NCI-H2081 (cell line): ENCODE data around the gene CASTOR2.
"Not testable (repeated sequence)": the region's sequence is repeated elsewhere in the genome, so short reads cannot be mapped to it uniquely, and the experiment has no call there.

ENCODE experiments used
- DNase-seq, 2 experiments: peaks; one replicate each; lab custom pipeline; 2025; lab: John Stamatoyannopoulos, UW

Gene CASTOR2

GRCh38 chr7:74994869-74995543, 30.5 kb downstream of the CASTOR2 start:
- DNase-seq, result not testable (repeated sequence)

- DNase-seq, result not testable (repeated sequence)
Measured at GRCh38 chr7:74996361-74996760, 31.9 kb downstream of the CASTOR2 start.

DNA sequence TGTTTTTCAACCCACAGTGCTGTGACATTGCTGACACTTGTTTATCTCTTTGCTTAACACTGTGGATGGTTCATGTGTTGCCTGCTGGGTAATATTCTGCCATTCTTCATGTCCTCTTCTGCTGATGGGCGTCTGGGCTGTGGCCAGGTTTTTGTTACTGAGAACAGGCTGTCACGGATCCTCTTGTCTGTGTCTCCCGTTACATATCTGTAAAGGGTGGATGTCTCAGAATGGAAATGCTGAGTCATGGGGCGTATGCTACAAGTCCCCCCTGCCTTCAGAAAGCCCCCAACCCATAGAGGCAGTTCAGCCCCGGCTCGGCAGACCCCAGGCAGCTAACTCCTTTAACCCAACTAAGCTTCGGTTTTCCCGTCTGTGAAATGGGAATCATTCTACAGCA, 33.3 kb downstream of the CASTOR2 start:
- not testable (repeated sequence) for DNase-seq

DNA sequence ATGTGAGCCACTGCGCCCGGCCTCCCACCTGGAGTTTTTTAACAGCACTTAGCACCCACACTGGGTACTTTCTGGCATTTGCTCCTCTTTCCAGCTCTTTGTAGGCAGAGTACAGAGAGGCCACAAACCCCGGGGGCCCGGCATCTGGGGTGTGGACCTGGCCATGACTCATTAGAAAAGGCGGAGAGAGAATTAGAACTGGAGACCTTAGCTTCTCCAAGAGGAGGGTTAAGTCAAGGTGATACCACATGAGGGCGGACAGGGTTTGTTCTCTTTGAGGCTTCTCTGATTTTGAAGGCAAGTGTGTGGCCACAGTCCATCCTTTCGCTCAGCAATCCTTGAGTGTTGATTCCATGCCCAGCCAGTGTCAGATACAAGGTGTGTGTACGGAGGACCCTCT, 36.9 kb downstream of the CASTOR2 start:
- DNase-seq, result not testable (repeated sequence)

- DNase-seq, result no peak
Measured at GRCh38 chr7:75010036-75010435, 45.5 kb downstream of the CASTOR2 start.

DNA sequence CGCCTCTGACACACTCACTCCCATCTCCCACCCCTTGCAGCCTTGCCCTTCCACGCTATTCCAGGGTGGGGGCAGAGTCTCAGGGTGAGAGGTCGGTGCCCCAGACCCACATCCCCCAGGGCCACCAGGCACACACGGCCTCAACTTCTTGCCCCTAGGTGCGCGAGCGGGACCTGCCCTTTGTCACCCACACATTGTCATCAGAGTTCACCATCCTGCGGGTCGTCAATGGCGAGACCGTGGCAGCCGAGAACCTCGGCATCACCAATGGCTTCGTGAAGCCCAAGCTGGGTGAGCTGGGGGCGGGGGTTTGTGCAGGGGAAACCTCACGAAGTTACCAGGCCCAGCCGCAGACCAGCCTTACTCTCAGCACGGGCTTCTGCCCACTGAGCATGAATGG, 53.3 kb downstream of the CASTOR2 start:
- no peak for DNase-seq

DNA sequence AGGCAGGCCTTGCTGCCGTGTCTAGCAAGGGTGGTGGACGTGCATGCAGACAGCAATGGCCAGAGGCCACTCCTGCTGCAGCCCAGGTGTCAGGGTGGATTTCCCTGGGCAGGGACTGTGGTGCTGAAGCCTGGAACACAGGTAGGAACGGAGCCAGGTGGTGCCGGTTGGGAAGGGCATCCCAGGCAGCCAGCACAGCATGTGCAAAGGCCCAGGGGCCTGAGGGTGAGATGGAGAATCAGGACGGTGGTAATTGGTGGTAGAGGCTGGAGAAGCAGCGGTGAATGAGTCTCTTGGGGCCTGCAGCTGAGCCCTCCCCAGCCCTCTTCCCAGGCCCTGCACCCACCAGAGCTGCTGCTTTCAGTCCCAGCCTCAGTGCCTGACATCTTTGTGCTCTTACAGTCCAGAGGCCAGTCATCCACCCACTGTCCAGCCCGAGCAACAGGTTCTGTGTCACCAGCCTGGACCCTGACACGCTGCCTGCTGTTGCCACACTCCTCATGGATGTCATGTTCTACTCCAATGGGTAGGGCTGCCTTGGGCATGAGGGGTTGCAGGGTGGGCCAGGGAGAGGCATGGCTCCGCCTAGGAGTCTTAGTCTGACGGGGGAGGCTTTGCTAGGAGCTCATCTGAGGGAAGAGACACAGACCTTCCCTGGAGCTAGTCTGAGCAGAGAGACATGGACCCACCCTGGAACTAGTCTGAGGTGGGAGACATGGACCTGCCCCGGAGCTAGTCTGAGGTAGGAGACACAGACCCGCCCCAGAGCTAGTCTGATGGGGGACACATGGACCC, 54.3 kb downstream of the CASTOR2 start:
- DNase-seq, result no peak

DNA sequence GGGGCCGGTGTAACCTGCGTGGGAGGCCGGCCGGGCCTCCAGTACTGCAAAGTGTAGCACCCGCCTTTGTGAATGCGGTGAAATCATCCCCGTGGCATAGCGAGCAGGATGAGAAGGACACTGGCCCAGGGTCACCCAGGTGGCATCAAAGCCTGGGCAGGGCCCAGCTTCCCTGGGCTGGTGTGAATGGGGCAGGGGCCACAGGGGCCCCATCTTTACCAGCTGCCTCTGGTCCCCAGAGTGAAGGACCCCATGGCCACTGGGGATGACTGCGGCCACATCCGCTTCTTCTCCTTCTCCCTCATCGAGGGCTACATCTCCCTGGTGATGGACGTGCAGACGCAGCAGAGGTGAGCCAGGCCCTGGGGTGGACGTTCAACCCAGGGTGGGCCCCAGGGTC, 55.3 kb downstream of the CASTOR2 start:
- DNase-seq, result no peak

GRCh38 chr7:75024922-75025321, 60.4 kb downstream of the CASTOR2 start:
- no peak for DNase-seq

DNA sequence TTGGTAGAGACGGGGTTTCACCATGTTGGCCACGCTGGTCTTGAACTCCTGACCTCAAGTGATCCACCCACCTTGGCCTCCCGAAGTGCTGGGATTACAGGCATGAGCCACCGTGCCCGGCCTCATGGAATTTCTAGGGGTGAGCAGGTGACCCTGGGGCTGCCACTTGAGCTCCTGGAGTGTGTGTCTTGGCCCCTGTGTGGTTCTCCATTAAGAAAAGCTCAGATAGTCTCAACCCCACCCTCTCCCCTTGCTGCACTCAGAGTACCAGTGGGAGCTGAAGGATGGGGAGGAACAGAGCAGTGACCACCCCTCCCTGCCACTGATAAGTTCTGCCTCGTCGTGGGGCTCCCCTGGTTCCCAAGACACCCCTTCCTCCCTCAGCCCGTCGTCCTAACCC, 63.8 kb downstream of the CASTOR2 start:
- no peak for DNase-seq

- DNase-seq, result no peak
Measured at GRCh38 chr7:75033064-75033463, 68.6 kb downstream of the CASTOR2 start.

GRCh38 chr7:75033826-75034225, 69.3 kb downstream of the CASTOR2 start:
- DNase-seq, result no peak

DNA sequence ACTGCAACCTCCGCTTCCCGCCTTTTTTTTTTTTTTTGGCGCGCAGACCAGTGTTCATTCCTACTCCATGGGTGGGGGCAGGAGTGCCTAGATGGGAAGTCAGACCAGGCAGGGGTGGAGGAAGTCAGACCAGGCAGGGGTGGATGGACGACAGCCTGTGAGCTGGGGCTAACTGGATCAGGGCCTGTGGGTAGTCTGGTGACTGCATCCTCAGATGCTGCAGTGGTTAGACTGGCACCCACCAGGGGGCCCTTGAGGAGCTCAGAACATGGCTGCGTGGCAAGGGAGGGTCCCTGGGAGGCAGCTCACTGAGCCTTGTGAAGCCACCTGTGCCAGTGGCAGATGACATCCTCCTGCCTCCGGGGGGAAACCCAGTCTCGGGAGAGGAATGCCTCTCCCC, 74.0 kb downstream of the CASTOR2 start:
- no peak for DNase-seq

- no peak for DNase-seq
Measured at GRCh38 chr7:75039166-75039565, 74.7 kb downstream of the CASTOR2 start.

GRCh38 chr7:75039709-75040108, 75.2 kb downstream of the CASTOR2 start:
- no peak for DNase-seq

GRCh38 chr7:75040512-75040911, 76.0 kb downstream of the CASTOR2 start:
- DNase-seq, result no peak

DNA sequence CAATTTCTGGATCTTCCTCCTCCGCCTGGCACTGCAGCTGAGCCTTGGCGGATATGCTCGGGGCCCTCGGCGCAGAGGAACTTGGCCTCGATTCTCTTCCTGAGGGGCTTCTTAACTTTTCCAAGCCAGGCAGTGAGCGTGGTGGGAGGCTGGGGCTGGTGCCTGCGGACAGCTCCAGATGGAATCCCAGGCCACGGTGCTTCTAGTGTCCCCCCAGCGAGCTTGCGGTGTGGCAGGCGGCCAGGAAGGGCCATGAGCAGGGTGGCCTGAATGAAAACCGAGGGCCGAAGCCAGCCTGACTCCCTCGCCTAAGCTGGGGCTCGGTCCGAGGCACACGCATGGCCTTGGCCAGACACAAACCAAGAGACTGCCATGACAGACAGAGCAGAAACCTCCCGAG, 77.8 kb downstream of the CASTOR2 start:
- DNase-seq, result no peak

DNA sequence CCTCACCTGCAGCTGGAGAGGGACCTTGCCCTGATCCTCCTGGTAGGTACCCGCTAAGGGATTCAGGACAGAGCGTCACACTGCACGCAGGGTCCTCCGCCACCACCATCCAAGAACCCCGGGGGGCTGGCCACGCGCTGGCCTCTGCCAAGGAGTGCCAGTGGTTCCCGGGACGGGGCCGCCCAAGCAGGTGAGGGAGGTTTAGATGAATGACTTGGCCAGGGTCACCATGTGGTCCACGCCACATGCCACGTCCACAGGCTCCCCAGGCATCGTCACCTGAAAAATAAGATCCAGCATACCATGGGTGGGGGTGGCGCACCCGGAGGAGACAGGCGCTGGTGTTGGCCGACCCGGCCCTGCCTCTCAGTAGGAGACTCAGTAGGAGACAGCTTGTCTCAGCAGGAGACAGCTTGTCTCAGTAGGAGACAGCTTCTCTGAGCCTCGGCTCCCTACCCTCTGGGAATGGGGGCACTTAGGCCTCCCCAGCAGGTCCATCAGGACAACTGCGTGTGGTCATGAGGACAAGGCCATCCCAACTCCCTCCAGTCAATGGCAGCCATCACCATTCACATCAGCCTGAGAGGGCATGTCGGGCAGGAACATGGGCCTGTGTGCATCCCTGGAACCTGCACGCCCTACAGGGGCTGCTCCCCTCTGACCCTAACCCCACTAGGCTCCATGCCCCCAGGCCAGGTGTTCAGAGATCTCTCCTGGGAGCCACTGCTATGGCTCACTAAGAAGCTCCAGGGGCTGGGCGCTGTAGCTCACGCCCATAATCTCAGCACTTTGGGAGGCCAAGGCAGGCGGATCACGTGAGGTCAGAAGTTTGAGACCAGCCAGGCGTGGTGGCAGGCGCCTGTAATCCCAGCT, 78.6 kb downstream of the CASTOR2 start:
- DNase-seq, result no peak

- peak in 1 of 2 experiments; percentile 59 for DNase-seq
Measured at GRCh38 chr7:75045881-75046280, 81.4 kb downstream of the CASTOR2 start.

GRCh38 chr7:75048435-75049379, 84.2 kb downstream of the CASTOR2 start:
- DNase-seq, result no peak

DNA sequence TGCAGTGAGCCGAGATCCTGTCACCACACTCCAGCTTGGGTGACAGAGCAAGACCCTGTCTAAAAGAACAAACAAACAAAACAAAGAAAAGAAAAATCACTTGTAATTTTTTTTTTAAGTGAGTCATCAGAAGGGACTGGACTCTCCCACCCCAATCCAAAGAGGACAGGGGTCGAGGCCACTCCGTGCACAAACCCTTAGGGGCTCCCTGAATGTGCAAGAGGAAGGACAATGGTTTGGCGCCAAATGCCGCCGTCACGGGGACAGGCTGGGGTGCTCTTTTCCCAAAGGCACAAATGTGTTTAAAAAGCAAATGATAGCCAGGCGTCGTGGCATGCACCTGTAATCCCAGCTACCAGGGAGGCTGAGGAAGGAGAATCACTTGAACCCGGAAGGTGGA, 85.3 kb downstream of the CASTOR2 start:
- no peak for DNase-seq
